ENCODE measurements around the gene CTXND1.

CTXND1 gene

DNA sequence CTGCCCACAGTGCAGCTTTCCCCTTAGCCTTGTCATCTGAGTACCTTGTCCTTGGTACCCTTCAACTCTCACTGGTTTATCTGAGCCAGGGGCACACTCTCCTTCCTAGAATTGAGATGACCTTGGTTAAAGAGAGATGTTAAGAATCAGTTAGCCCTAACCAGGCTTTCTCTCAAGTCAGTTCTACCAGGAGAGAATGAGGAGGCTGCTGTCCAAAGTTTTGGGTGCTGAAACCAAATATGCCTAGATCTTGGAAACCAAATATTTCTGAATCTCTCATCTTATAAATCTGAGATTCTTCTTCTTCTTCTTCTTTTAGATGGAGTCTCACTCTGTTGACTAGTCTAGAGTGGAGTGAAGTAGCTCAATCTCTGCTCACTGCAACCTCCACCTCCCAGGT is 12.0 kb upstream of the CTXND1 start:
- H3K27me3 ChIP-seq (ENCODE audit: insufficient read depth, insufficient read length) = peaks cover 21% of the 10 kb centered on the region
- H3K4me1 ChIP-seq (ENCODE audit: insufficient read depth, insufficient read length) = peaks cover 4% of the 10 kb centered on the region
- DNase-seq (ENCODE audit: low read depth, low spot score) = no peak
- no peak for TF ChIP-seq YY1 (IDR thresholded peaks at IDR 0.05; ENCODE audit: insufficient read depth, insufficient read length)
- TF ChIP-seq SUZ12 (IDR thresholded peaks at IDR 0.05; ENCODE audit: extremely low read depth, insufficient read depth, insufficient read length) = no peak
- TF ChIP-seq ZNF274 (IDR thresholded peaks at IDR 0.05; ENCODE audit: low read depth, low read length) = no peak
- H3K9me3 ChIP-seq (ENCODE audit: insufficient read depth, low read length) = peaks cover 3% of the 10 kb centered on the region; the same call in 1 of the 2 replicates
- no peak overlapping the region for H3K9ac ChIP-seq (ENCODE audit: insufficient read length, low read depth)
- no peak overlapping the region for H3K4me3 ChIP-seq (ENCODE audit: insufficient read length, low read depth)
- no peaks in the 10 kb centered on the region for H3K36me3 ChIP-seq (ENCODE audit: insufficient read depth, insufficient read length, low read length)

DNA sequence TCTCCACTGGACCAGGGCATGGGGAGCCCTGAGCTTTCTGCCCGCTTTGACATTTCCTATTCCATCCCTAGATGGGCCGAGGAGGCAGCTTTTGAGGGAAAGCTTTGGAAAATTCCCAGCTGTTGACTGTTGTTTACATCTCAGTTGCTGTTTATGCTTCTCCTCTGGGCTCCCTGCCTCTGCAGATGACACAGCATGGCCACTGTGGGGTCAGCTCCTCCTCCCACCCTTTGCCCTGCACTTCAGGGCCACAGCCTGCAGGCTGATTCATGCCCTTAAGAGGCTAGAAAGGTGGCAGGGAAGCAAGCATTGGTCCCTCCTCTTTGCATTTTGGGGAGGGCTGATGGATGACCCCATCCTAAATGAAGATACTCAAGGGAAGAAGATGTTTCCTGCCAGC is 8.5 kb upstream of the CTXND1 start:
- Histone ChIP-seq H3K4me1 (ENCODE audit: insufficient read depth, insufficient read length) (peaks cover 4% of the 10 kb centered on the region), H3K36me3 (ENCODE audit: insufficient read depth, insufficient read length, low read length) (no peaks in the 10 kb centered on the region), H3K9me3 (ENCODE audit: insufficient read depth, low read length) (peaks cover 3% of the 10 kb centered on the region; the same call in 1 of the 2 replicates), H3K9ac (ENCODE audit: insufficient read length, low read depth) (no peak overlapping the region), H3K4me3 (ENCODE audit: insufficient read length, low read depth) (no peak overlapping the region), H3K27me3 (ENCODE audit: insufficient read depth, insufficient read length) (peaks cover 10% of the 10 kb centered on the region)
- TF ChIP-seq YY1 (IDR thresholded peaks at IDR 0.05; ENCODE audit: insufficient read depth, insufficient read length) (no peak), ZNF274 (IDR thresholded peaks at IDR 0.05; ENCODE audit: low read depth, low read length) (no peak), SUZ12 (IDR thresholded peaks at IDR 0.05; ENCODE audit: extremely low read depth, insufficient read depth, insufficient read length) (no peak)
- DNase-seq (ENCODE audit: low read depth, low spot score) = no peak

DNA sequence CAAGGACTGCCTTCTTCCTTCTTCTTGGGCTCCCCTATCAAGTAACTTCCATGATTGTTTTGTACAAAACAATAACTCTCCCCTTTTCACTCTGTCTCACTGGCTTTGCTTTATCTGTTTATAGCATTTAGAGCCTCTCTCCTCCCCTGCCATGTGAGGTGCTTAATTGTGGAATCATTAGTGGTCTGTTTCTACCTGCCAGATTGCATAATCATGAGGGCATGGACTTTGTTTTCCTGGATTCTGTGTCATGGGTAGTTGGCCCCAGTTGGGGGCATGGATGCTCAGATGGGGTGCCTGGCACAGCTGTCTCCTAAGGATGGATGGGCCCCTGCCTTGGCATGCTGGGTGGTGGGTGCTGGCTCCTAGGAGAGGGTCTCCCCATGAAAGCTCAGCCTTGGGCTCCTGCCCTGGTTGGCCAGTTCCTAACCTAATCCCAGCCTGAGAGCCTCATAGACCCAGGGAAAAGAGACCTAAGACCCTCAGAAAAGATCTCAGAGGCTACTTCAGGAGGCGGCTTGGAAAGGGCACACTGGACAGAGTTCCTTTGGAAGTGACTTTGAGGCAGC is 8.0 kb upstream of the CTXND1 start:
- no peak for DNase-seq (ENCODE audit: low read depth, low spot score)
- H3K9me3 ChIP-seq (ENCODE audit: insufficient read depth, low read length) = peaks cover 3% of the 10 kb centered on the region; the same call in 1 of the 2 replicates
- peaks cover 6% of the 10 kb centered on the region for H3K27me3 ChIP-seq (ENCODE audit: insufficient read depth, insufficient read length)

DNA sequence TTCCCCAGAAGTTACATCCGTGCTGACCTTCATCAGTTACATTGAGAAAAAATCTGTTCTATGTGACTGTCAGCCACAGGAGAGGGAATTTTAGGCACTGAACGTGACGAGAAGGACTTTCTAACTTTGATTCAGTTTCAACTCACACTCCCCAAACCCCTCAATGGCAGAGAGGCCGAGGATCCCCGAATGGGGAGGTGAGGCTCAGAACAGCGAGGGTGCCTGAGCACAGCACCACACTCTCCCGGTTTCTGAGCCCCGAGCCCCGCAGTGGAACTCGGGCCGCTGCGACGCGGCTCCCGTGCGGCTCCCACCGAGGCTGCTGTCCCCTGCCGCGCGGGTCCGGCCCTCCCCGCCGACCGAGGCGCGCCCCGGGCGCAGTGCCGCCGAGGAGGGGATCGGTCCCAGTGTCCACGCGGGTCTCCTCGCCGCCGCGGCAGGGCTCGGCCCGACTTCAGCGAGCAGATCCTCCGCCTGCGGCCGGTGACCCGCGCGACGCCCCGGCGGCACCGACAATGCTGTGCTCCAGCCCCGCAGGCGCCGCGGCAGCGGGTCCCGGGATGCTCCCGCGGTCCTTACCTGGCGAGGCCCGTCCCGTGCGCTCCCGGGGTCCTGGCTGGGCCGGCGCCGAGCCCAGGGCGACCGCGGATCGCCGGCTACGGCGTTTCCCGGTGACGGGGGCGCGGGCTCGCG is 439 bp downstream of the CTXND1 start:
- Histone ChIP-seq H3K4me1 (ENCODE audit: insufficient read depth, insufficient read length) (no peaks in the 10 kb centered on the region), H3K9ac (ENCODE audit: insufficient read length, low read depth) (peak overlapping the region; percentile 84), H3K9me3 (ENCODE audit: insufficient read depth, low read length) (no peaks in the 10 kb centered on the region), H3K27me3 (ENCODE audit: insufficient read depth, insufficient read length) (peaks cover 59% of the 10 kb centered on the region), H3K36me3 (ENCODE audit: insufficient read depth, insufficient read length, low read length) (no peaks in the 10 kb centered on the region), H3K4me3 (ENCODE audit: insufficient read length, low read depth) (peak overlapping the region; percentile 59)
- no peak for DNase-seq (ENCODE audit: low read depth, low spot score)
- TF ChIP-seq SUZ12 (IDR thresholded peaks at IDR 0.05; ENCODE audit: extremely low read depth, insufficient read depth, insufficient read length) = no peak
- TF ChIP-seq ZNF274 (IDR thresholded peaks at IDR 0.05; ENCODE audit: low read depth, low read length) = no peak
- no peak for TF ChIP-seq YY1 (IDR thresholded peaks at IDR 0.05; ENCODE audit: insufficient read depth, insufficient read length)

More for the DNA sequence above, 8.0 kb upstream of the CTXND1 start:
- Histone ChIP-seq H3K9ac (ENCODE audit: insufficient read length, low read depth) (no peak overlapping the region), H3K4me3 (ENCODE audit: insufficient read length, low read depth) (no peak overlapping the region), H3K36me3 (ENCODE audit: insufficient read depth, insufficient read length, low read length) (no peaks in the 10 kb centered on the region), H3K4me1 (ENCODE audit: insufficient read depth, insufficient read length) (peaks cover 4% of the 10 kb centered on the region)
- TF ChIP-seq SUZ12 (IDR thresholded peaks at IDR 0.05; ENCODE audit: extremely low read depth, insufficient read depth, insufficient read length) = no peak
- TF ChIP-seq ZNF274 (IDR thresholded peaks at IDR 0.05; ENCODE audit: low read depth, low read length) = no peak
- no peak for TF ChIP-seq YY1 (IDR thresholded peaks at IDR 0.05; ENCODE audit: insufficient read depth, insufficient read length)

DNA sequence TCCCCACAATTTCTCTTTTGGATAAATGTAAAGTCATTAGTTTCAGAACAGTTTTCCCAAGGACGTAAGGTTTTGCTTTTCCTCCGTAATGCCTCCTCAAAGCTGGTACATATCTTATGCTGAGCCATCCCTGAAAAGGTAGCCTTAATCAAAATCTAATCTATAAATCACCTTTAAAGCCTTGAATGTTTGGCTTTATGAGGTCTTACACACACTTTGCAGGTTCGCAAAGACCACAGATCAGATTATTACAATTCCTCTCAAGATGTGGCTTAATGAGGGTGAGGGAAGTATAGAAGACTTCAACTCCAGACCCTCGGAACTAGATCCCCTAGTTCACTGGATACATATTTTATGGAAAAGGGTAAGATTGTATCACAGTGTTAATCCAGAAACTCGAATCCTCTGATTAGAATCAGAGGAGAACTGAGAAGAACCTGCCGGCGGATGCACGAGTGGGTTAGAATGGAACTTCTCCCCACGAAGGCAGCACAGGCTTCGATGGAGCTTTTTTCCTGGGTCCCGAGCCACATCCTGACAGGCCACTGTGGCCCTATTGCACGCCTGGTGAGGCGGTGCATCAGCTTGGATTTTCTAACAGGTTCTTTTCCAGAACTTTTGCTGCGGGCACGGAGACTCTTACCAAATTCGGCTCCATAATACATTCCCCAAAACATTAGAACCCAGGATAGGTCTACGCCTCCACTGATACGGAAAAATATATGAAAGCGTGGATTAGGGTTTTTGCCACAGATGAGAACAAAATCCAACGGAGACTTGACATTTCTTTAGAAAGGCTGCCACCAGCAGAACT is 1.2 kb downstream of the CTXND1 start:
- DNase-seq (ENCODE audit: low read depth, low spot score) = no peak
- Histone ChIP-seq H3K4me3 (ENCODE audit: insufficient read length, low read depth) (peak overlapping the region; percentile 59), H3K27me3 (ENCODE audit: insufficient read depth, insufficient read length) (peaks cover 59% of the 10 kb centered on the region), H3K9ac (ENCODE audit: insufficient read length, low read depth) (no peak overlapping the region), H3K36me3 (ENCODE audit: insufficient read depth, insufficient read length, low read length) (no peaks in the 10 kb centered on the region), H3K9me3 (ENCODE audit: insufficient read depth, low read length) (no peaks in the 10 kb centered on the region), H3K4me1 (ENCODE audit: insufficient read depth, insufficient read length) (no peaks in the 10 kb centered on the region)
- TF ChIP-seq ZNF274 (IDR thresholded peaks at IDR 0.05; ENCODE audit: low read depth, low read length) = no peak
- no peak for TF ChIP-seq SUZ12 (IDR thresholded peaks at IDR 0.05; ENCODE audit: extremely low read depth, insufficient read depth, insufficient read length)
- TF ChIP-seq YY1 (IDR thresholded peaks at IDR 0.05; ENCODE audit: insufficient read depth, insufficient read length) = no peak

DNA sequence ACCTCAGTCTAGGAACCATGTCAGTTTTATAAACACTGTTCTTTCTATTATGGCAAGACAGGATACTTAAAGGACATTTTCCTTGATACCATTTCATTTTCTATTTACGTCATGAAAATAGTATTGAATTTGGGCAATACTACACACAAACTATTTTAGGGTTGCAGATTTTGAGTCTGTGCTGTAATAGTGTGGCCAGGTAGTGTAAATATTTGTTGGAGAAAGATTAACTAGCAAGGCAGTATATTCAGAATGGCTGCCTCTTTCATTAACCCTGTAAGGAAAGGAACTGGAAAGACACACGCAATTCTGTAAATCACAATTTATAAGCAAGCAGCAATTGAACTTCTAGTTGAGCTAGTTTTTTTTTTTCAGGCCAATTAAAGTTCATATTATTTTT is 2.0 kb downstream of the CTXND1 start:
- no peak for TF ChIP-seq YY1 (IDR thresholded peaks at IDR 0.05; ENCODE audit: insufficient read depth, insufficient read length)
- no peak for TF ChIP-seq SUZ12 (IDR thresholded peaks at IDR 0.05; ENCODE audit: extremely low read depth, insufficient read depth, insufficient read length)
- TF ChIP-seq ZNF274 (IDR thresholded peaks at IDR 0.05; ENCODE audit: low read depth, low read length) = no peak
- H3K9ac ChIP-seq (ENCODE audit: insufficient read length, low read depth) = no peak overlapping the region
- peaks cover 59% of the 10 kb centered on the region for H3K27me3 ChIP-seq (ENCODE audit: insufficient read depth, insufficient read length)

DNA sequence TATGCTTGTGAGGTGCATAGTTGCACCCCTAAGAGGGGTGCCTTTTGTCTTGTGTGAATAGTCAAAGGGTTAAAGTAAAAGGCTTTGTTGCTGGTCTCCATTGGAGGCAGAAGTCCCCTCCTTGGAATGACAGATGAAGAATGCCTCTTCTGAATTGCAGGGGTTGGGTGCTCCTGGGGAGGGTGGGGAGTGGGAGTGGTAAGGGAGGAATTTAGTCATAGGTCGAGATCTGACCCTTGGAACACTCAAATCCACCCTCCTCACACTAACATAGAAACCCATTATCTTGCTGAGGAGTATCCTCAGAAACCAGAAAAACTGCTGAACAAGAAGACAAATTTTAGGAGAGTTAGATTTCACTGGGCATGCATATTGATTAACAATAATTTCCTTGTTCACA is 4.7 kb downstream of the CTXND1 start:
- no peak for DNase-seq (ENCODE audit: low read depth, low spot score)
- H3K27me3 ChIP-seq (ENCODE audit: insufficient read depth, insufficient read length) = peaks cover 43% of the 10 kb centered on the region
- H3K9me3 ChIP-seq (ENCODE audit: insufficient read depth, low read length) = no peaks in the 10 kb centered on the region
- no peak overlapping the region for H3K4me3 ChIP-seq (ENCODE audit: insufficient read length, low read depth)
- H3K4me1 ChIP-seq (ENCODE audit: insufficient read depth, insufficient read length) = no peaks in the 10 kb centered on the region
- TF ChIP-seq YY1 (IDR thresholded peaks at IDR 0.05; ENCODE audit: insufficient read depth, insufficient read length) = no peak
- no peak for TF ChIP-seq SUZ12 (IDR thresholded peaks at IDR 0.05; ENCODE audit: extremely low read depth, insufficient read depth, insufficient read length)
- TF ChIP-seq ZNF274 (IDR thresholded peaks at IDR 0.05; ENCODE audit: low read depth, low read length) = no peak
- no peaks in the 10 kb centered on the region for H3K36me3 ChIP-seq (ENCODE audit: insufficient read depth, insufficient read length, low read length)
- no peak overlapping the region for H3K9ac ChIP-seq (ENCODE audit: insufficient read length, low read depth)

More for the DNA sequence above, 2.0 kb downstream of the CTXND1 start:
- Histone ChIP-seq H3K9me3 (ENCODE audit: insufficient read depth, low read length) (no peaks in the 10 kb centered on the region), H3K4me3 (ENCODE audit: insufficient read length, low read depth) (no peak overlapping the region), H3K36me3 (ENCODE audit: insufficient read depth, insufficient read length, low read length) (no peaks in the 10 kb centered on the region), H3K4me1 (ENCODE audit: insufficient read depth, insufficient read length) (no peaks in the 10 kb centered on the region)
- DNase-seq (ENCODE audit: low read depth, low spot score) = no peak

Measured in NT2/D1 (cell line).